Measurements from ENCODE around the gene AGPS.

DNA sequence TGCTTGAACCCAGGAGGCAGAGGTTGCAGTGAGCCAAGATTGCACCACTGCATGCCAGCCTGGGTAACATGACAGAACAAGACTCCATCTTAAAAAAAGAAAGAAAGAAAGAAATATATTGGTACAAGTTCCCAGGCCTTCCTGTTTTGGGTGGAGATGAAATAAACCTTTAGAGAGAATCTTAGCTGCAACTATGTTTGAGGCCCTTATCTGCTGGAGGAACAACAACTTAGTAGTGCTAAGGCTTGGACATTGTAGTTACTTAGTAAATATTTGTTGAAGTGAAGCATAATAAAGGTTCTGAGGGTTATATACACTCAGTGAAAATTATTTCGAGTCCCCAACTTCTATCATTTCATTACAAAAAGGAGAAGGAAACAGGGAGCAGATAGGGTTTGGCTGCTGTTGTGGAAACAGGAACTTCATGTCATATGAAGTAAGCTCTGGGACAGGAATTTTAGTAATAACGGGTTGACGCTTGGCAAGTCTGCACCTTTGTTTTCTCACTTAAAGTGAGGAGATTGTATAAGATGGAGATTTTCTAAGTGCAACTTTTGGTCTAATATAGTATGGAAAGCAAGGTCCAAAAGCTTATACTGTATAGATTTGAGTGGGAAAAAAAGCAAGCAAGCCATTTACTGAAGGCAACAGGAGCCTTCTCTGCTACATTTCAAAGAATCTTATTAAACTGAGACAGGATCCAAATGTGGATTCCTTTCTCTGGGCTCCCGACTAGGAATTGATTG is 40.0 kb upstream of the AGPS start:
- TF ChIP-seq, protein P1, sequence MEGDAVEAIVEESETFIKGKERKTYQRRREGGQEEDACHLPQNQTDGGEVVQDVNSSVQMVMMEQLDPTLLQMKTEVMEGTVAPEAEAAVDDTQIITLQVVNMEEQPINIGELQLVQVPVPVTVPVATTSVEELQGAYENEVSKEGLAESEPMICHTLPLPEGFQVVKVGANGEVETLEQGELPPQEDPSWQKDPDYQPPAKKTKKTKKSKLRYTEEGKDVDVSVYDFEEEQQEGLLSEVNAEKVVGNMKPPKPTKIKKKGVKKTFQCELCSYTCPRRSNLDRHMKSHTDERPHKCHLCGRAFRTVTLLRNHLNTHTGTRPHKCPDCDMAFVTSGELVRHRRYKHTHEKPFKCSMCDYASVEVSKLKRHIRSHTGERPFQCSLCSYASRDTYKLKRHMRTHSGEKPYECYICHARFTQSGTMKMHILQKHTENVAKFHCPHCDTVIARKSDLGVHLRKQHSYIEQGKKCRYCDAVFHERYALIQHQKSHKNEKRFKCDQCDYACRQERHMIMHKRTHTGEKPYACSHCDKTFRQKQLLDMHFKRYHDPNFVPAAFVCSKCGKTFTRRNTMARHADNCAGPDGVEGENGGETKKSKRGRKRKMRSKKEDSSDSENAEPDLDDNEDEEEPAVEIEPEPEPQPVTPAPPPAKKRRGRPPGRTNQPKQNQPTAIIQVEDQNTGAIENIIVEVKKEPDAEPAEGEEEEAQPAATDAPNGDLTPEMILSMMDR (IDR thresholded peaks at IDR 0.05; ENCODE audit: low read depth, low read length, poor library complexity, severe bottlenecking): no peak
- no peak for TF ChIP-seq EZH2phosphoT487 (IDR thresholded peaks at IDR 0.05; ENCODE audit: borderline replicate concordance, low read length)
